ENCODE results near the gene ABHD15.

ABHD15 gene

GRCh38 chr17:29573871-29574731 lies 7.3 kb upstream of the ABHD15 start:
- peaks cover 70% of the 10 kb centered on the region for H3K36me3 ChIP-seq (ENCODE audit: insufficient read depth, insufficient read length, low read length)
- no peak for TF ChIP-seq ZNF274 (IDR thresholded peaks at IDR 0.05; ENCODE audit: low read depth, low read length)
- TF ChIP-seq YY1 (IDR thresholded peaks at IDR 0.05; ENCODE audit: insufficient read depth, insufficient read length): no peak
- TF ChIP-seq SUZ12 (IDR thresholded peaks at IDR 0.05; ENCODE audit: extremely low read depth, insufficient read depth, insufficient read length): no peak
- no peak overlapping the region for H3K4me3 ChIP-seq (ENCODE audit: insufficient read length, low read depth)
- no peaks in the 10 kb centered on the region for H3K27me3 ChIP-seq (ENCODE audit: insufficient read depth, insufficient read length)
- no peak overlapping the region for H3K9ac ChIP-seq (ENCODE audit: insufficient read length, low read depth)
- peaks cover 4% of the 10 kb centered on the region for H3K4me1 ChIP-seq (ENCODE audit: insufficient read depth, insufficient read length)
- DNase-seq (ENCODE audit: low read depth, low spot score): no peak
- no peaks in the 10 kb centered on the region for H3K9me3 ChIP-seq (ENCODE audit: insufficient read depth, low read length)

GRCh38 chr17:29573558-29573869 lies 6.7 kb upstream of the ABHD15 start:
- Histone ChIP-seq H3K27me3 (ENCODE audit: insufficient read depth, insufficient read length) (no peaks in the 10 kb centered on the region), H3K4me1 (ENCODE audit: insufficient read depth, insufficient read length) (peaks cover 4% of the 10 kb centered on the region), H3K9ac (ENCODE audit: insufficient read length, low read depth) (no peak overlapping the region), H3K9me3 (ENCODE audit: insufficient read depth, low read length) (no peaks in the 10 kb centered on the region), H3K36me3 (ENCODE audit: insufficient read depth, insufficient read length, low read length) (peaks cover 64% of the 10 kb centered on the region), H3K4me3 (ENCODE audit: insufficient read length, low read depth) (no peak overlapping the region)
- DNase-seq (ENCODE audit: low read depth, low spot score): no peak
- no peak for TF ChIP-seq ZNF274 (IDR thresholded peaks at IDR 0.05; ENCODE audit: low read depth, low read length)
- no peak for TF ChIP-seq SUZ12 (IDR thresholded peaks at IDR 0.05; ENCODE audit: extremely low read depth, insufficient read depth, insufficient read length)
- no peak for TF ChIP-seq YY1 (IDR thresholded peaks at IDR 0.05; ENCODE audit: insufficient read depth, insufficient read length)

GRCh38 chr17:29572691-29573557 lies 6.1 kb upstream of the ABHD15 start:
- H3K36me3 ChIP-seq (ENCODE audit: insufficient read depth, insufficient read length, low read length): peaks cover 58% of the 10 kb centered on the region

GRCh38 chr17:29571883-29572681 lies 5.2 kb upstream of the ABHD15 start:
- Histone ChIP-seq H3K4me3 (ENCODE audit: insufficient read length, low read depth) (no peak overlapping the region), H3K27me3 (ENCODE audit: insufficient read depth, insufficient read length) (no peaks in the 10 kb centered on the region), H3K9ac (ENCODE audit: insufficient read length, low read depth) (no peak overlapping the region), H3K36me3 (ENCODE audit: insufficient read depth, insufficient read length, low read length) (peaks cover 51% of the 10 kb centered on the region), H3K9me3 (ENCODE audit: insufficient read depth, low read length) (no peaks in the 10 kb centered on the region), H3K4me1 (ENCODE audit: insufficient read depth, insufficient read length) (peaks cover 2% of the 10 kb centered on the region)
- TF ChIP-seq SUZ12 (IDR thresholded peaks at IDR 0.05; ENCODE audit: extremely low read depth, insufficient read depth, insufficient read length) (no peak), ZNF274 (IDR thresholded peaks at IDR 0.05; ENCODE audit: low read depth, low read length) (no peak), YY1 (IDR thresholded peaks at IDR 0.05; ENCODE audit: insufficient read depth, insufficient read length) (no peak)
- DNase-seq (ENCODE audit: low read depth, low spot score): no peak

More at GRCh38 chr17:29572691-29573557, 6.1 kb upstream of the ABHD15 start:
- no peak for DNase-seq (ENCODE audit: low read depth, low spot score)
- Histone ChIP-seq H3K9ac (ENCODE audit: insufficient read length, low read depth) (no peak overlapping the region), H3K4me3 (ENCODE audit: insufficient read length, low read depth) (no peak overlapping the region), H3K9me3 (ENCODE audit: insufficient read depth, low read length) (no peaks in the 10 kb centered on the region), H3K4me1 (ENCODE audit: insufficient read depth, insufficient read length) (peaks cover 2% of the 10 kb centered on the region), H3K27me3 (ENCODE audit: insufficient read depth, insufficient read length) (no peaks in the 10 kb centered on the region)
- no peak for TF ChIP-seq YY1 (IDR thresholded peaks at IDR 0.05; ENCODE audit: insufficient read depth, insufficient read length)

GRCh38 chr17:29571486-29571882 lies 4.6 kb upstream of the ABHD15 start:
- no peak overlapping the region for H3K9ac ChIP-seq (ENCODE audit: insufficient read length, low read depth)
- H3K9me3 ChIP-seq (ENCODE audit: insufficient read depth, low read length): no peaks in the 10 kb centered on the region
- TF ChIP-seq YY1 (IDR thresholded peaks at IDR 0.05; ENCODE audit: insufficient read depth, insufficient read length) (no peak), ZNF274 (IDR thresholded peaks at IDR 0.05; ENCODE audit: low read depth, low read length) (no peak), SUZ12 (IDR thresholded peaks at IDR 0.05; ENCODE audit: extremely low read depth, insufficient read depth, insufficient read length) (no peak)
- no peak for DNase-seq (ENCODE audit: low read depth, low spot score)
- no peak overlapping the region for H3K4me3 ChIP-seq (ENCODE audit: insufficient read length, low read depth)
- H3K4me1 ChIP-seq (ENCODE audit: insufficient read depth, insufficient read length): peaks cover 2% of the 10 kb centered on the region
- H3K27me3 ChIP-seq (ENCODE audit: insufficient read depth, insufficient read length): peaks cover 2% of the 10 kb centered on the region
- H3K36me3 ChIP-seq (ENCODE audit: insufficient read depth, insufficient read length, low read length): peaks cover 45% of the 10 kb centered on the region

GRCh38 chr17:29570521-29570920 lies 3.7 kb upstream of the ABHD15 start:
- no peak for TF ChIP-seq YY1 (IDR thresholded peaks at IDR 0.05; ENCODE audit: insufficient read depth, insufficient read length)
- no peak for TF ChIP-seq SUZ12 (IDR thresholded peaks at IDR 0.05; ENCODE audit: extremely low read depth, insufficient read depth, insufficient read length)
- TF ChIP-seq ZNF274 (IDR thresholded peaks at IDR 0.05; ENCODE audit: low read depth, low read length): no peak
- no peaks in the 10 kb centered on the region for H3K9me3 ChIP-seq (ENCODE audit: insufficient read depth, low read length)
- no peak for DNase-seq (ENCODE audit: low read depth, low spot score)
- H3K27me3 ChIP-seq (ENCODE audit: insufficient read depth, insufficient read length): peaks cover 12% of the 10 kb centered on the region
- no peak overlapping the region for H3K4me3 ChIP-seq (ENCODE audit: insufficient read length, low read depth)
- H3K4me1 ChIP-seq (ENCODE audit: insufficient read depth, insufficient read length): no peaks in the 10 kb centered on the region
- no peak overlapping the region for H3K9ac ChIP-seq (ENCODE audit: insufficient read length, low read depth)
- peaks cover 36% of the 10 kb centered on the region for H3K36me3 ChIP-seq (ENCODE audit: insufficient read depth, insufficient read length, low read length)

All from NT2/D1 (cell line).